Left forelimb (tissue), 1 donor: ENCODE data around the gene MRGPRG.

Experiments used
- DNase-seq: peaks from one replicate; pipeline ENCODE4 v3.0.0-alpha.2; 2018; ENCODE audit warnings: low spot score

MRGPRG gene

DNA sequence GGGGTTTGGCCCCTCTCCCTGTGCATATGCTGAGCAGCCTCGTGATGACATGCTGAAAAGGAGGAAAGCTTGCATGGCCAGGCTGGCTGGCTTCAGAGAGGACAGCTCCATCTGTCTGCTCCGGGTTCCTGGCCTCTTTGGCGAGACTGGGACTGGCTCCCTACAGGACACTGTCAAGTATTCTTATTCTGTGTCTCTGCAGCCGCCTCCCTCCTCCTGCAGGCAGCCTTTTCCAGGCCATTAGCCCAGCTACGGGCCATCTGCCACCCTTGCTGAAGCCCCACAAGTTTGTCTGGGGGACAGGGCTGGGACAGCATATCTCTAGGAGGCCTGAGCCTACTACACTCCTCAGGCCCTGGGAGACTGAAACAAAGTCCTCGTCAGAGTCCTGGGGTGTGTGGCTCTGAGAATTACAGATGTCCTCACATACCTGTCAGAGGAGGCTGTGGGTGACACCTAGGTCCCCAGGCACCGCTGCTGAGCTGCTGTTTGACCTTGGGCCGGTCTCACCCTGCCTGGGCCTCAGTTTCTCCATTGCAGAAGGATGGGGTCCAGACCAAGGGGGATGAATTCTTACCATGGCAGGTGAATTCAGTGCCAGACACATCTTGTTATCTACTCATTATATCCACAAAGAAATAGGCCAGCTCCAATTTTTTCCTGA lies 11.0 kb downstream of the MRGPRG start:
- no peak for DNase-seq

GRCh38 chr11:3206922-3207204 lies 11.8 kb downstream of the MRGPRG start:
- no peak for DNase-seq

- no peak for DNase-seq
These were observed 12.3 kb downstream of the MRGPRG start for GRCh38 chr11:3206156-3206921.

DNA sequence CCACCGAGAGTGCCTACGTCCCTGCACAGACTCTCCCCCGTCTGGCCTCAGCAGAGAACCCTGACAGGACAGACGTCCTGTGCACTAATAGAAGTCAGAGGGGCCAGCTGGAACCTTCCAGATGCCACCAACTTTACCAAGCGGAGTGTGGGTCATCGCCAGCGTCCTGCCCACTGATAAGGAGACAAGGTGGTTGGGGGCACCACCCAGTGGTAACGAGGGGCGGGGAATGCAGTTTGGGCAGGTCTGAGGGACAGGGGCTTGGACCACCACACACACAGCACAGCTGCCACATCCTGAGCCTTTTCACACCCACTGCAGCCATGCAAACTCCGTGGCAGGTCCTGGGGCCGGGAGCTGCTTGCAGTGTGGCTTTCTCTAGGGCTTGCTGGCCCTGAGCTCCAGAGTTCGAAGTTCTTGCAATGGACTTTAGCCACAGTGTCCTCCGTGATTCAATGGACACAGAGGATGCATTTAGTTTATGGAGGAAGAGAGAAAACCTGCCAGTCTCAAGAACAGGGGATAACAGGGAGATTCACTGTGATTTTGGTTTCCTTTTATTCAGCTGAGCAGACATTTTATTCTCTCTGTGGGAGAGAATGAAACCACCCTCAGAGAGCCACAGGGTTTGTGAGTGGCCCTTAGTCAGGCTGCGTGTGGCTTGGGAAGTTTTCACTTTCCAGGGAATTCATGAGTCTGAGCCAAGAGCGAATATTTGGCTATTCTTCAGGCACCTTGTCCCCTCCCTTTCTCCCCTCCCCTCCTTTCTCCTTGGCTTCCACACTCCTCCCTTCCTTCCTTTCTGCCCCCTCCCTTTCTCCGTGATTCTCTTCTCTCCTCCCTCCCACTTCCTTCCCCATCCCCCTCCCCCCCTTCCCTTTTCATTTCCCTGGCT lies 13.1 kb downstream of the MRGPRG start:
- DNase-seq, result no peak

GRCh38 chr11:3204141-3205015 lies 14.2 kb downstream of the MRGPRG start:
- no peak for DNase-seq

DNA sequence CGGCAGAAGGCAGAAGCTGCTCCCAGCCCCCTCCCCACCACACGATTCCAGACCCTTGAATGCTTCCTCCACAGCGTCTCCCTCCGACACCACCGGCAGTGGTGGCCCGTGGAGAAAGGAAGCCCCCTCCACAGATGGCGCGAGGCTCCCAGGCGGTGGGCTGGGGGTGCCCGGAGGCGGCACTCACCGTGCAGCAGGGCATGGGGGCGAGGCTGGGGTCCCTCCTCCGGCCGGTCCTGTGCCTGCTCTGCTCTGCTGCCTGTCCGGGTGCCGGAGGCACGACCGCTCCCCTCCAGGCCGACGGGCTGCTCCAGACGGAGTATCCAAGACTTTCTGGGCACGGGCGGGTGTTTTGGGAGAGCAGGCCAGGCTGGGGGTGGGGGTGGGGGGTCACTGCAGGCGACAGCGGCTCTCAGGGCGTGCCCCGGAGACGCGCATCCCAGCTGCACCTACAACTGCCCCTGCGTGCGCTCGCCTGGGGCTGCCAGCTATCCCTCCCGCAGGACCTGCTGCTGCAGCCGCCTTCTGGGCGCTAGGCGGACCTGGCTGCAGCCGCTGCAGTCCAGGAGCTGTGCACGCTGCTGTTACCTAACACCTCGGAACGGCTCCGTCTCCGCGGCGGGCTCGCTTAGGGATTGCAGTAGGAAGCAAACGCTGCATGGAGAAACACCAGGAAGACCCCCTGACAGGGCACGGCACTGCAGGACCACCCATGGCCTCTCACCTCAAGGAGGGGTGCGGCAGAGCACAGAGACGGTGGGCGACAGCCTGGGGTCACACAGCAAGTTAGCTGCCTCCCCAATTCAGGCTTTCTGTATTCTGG lies 15.2 kb downstream of the MRGPRG start:
- DNase-seq, result no peak

DNA sequence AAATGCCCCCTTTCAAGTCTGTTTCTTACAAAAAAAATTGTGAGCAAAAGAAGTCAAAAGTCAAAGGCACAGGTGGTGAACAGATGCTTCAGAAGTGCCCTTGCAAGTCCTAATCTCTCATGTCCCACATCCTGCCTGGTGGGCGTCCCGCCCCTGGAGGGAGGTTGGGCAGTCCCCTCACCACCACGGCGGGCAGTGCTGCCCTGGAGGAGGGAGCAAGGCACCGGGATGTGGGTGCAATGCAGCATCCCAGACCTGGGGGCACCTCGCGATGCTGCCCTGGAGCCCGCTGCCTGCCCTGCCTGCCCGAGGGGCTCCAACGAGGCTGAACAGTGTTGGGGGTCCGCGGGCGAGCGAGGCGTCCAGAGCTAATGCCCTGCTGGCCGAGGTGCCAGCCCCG lies 15.9 kb downstream of the MRGPRG start:
- no peak for DNase-seq

GRCh38 chr11:3202305-3202704 lies 16.3 kb downstream of the MRGPRG start:
- no peak for DNase-seq

- DNase-seq, result no peak
These were observed 16.9 kb downstream of the MRGPRG start for GRCh38 chr11:3201677-3202181.

DNA sequence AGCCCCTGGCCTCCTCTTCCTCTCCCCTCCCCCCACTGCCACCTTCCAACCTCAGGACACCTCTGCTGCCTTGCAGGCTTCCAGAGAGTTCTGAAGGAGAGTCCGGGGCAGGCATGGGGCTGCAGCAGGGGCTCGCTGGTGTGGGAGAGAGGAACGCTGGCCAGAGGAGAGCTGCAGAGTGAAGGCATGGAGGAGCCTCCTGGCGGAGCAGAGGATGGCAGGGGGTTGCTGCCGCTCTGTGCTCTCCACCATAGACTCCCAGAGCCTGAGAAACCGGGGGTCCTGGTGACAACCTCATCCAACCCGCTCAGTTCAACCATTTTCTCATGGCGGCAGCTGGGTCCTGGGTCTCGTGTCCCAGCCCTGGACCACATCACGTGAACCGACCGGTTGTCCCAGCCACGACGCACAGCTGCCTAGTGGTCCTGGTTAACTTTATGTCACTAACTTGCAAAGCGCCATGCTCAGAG lies 17.5 kb downstream of the MRGPRG start:
- DNase-seq, result no peak

DNA sequence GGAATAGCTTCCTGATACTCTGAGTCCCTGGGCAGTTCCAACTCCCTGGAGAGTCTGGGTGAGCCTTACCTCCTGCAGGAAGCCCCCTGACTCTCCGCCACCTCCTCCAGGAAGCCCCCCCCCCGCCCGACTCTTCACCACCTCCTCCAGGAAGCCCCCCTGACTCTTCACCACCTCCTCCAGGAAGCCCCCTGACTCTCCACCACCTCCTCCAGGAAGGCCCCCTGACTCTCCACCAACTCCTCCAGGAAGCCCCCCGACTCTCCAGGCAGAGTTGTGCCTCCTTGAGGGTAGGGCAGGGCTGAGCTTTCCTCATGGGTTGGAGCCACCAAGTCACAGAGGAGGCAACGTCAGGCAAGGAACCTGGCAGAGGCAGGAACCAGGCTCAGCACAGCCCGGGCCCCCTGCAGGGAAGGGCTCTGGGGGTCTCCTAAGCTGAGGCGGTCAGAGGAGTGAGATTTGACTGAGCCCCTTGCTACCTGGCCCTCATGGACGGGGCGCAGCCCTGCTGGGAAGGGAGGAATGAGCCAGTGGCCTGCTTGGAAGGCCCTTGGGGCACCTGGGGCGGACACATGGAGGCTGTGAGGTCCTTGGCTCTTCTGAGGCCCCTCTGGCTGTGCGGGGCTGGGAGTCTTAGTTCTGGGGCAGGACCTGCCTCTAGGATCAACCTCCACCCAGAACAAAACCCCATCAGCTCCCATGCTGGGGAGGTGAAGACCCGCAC lies 18.1 kb downstream of the MRGPRG start:
- peak; percentile 51 for DNase-seq

DNA sequence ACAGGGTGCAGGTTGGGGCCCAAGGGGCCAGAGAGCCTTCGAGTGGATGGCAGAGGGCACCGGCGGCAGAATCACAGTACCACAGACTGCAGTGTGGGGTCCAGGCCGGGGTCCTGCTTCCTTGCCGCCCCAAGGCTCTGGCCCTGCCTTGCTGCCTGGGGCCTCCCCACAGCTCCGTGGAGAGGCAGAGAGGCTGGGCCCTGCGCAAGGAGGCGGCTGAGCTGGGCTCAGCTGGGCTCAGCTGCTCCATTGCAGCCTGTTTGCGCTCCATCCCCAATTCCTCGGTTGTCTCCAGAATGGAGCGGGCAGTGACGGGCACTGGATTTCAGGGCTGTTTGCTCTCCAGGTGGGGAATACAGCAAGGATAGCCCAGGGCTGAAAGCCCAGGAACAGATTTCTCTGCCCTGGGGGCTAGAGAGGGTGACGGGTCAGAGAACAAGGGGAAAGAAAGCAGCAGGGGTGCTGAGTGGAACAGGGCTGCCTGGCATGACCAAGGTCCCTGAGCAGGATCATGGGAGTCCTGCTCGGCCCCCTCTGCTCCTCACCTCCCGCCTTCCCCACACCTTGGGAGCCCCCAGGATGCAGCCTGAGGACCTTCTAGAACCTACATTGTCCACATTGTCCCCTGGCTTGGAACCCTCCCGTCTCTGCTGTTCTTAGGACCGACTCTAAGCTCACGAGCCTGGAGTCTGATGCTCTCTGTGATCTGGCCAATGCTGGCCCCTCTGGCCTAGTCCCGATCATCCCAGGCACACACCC lies 18.9 kb downstream of the MRGPRG start:
- DNase-seq, result peak; percentile 49

DNA sequence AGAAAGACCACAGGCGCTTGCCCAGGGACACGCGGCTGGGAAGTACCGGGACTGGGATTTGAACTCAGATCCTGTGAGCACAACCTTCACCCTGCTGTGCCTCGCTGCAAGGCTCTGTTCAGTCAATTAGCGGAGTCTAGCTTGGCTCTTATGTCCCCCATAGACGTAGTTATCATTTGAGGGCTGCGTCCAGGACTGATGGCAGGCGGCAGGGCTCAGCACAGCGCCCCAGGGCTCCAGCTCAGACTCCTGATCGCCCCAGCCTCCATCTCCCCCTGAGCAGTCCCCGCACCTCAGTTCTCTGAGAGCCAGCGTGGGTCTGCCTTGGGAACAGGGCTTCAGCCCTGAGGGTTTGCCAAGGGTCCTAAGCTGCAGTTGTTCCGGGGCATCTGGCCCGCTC lies 19.8 kb downstream of the MRGPRG start:
- peak; percentile 26 for DNase-seq

GRCh38 chr11:3197878-3198528 lies 20.6 kb downstream of the MRGPRG start:
- peak; percentile 52 for DNase-seq

GRCh38 chr11:3197044-3197695 lies 21.4 kb downstream of the MRGPRG start:
- peak; percentile 60 for DNase-seq

DNA sequence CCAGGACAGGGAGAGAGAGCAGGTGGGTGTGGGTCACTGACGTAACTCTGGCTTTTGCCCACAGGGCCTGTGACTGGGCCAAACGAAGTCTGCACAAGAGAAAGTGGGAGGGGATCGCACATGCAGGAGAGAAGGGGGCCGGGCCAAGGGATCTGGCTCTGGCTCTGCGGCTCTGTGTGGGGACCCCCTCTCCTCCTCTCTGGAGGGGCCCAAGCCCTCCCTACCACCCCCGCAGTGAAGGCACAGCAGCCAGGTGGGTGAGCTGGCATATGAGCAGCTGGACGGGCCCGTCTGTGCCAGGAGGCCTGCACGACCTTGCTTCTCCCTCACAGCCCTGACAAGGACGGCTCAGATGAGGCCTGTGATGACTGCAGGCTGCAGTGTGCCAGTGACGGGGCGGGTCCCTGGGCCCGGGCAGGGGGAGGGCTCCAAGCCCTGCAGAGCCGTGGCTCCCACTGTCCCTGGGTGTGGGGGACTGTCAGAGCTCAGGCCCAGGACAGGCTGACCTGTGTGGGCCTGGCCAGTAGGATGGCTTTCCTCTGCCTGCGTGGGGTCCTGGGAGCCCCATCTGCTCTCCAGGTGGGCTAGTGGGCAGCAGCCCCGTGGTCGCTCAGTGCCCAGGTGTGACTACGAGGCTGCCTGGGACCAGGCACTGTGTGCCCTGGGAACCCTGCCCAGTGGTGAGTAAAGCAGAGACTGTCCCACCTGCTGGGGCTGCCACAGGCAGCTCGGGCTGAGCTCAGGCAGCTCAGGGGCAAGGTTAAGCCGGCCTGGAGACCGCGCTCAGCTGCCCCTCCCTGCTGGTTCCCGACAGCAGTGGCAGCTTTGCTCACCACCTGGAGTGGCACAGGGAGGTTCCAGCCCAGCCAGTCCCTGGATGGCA lies 22.2 kb downstream of the MRGPRG start:
- no peak for DNase-seq
